IMR-90 (cell line): ENCODE data around the gene HOXC12. TPM values are rescaled to one million over a fixed set of nuclear protein-coding genes. Genes with fewer than 3 reads are reported as not detected.
A peak's percentile ranks its signal among the peaks of the same experiment; 100 is the strongest.

Source experiments
- ATAC-seq: fragments of 200-7000 bp; cut with Tn5 transposase; 2 replicates; pipeline ENCODE4 v1.9.1; 2020; ENCODE audit warnings: low read depth, mild to moderate bottlenecking, moderate library complexity
- BruUV-seq: library from RNA; stranded (reverse); fragments of 400-500 nt; replicated peaks from 2 replicates; lab custom pipeline; 2021; lab: Mats Ljungman, UMichigan
- CTCF ChIA-PET: fragments of 300-600 bp; formaldehyde crosslinking; extraction: SDS; loops from one replicate; lab custom pipeline; 2021; ENCODE audit warnings: antibody characterized with exemption; lab: Yijun Ruan, JAX
- POLR2A ChIA-PET: fragments of 300-600 bp; sonication (Branson Sonifier 250); formaldehyde crosslinking; loops from one replicate; lab custom pipeline; 2022; ENCODE audit warnings: antibody characterized with exemption; ENCODE audit not compliant: unreplicated experiment; lab: Charles Lee
- DNase-seq: peaks from one replicate; pipeline ENCODE4 v3.0.0; 2013
- H2AFZ ChIP-seq: replicated peaks from 2 replicates; pipeline ENCODE3; 2013; ENCODE audit warnings: low read length, mild to moderate bottlenecking; ENCODE audit not compliant: poor library complexity
- H2AK5ac ChIP-seq: 2 replicates; pipeline ENCODE4 v1.6.1; 2013; ENCODE audit warnings: low read depth, low read length, inconsistent platforms
- H2AK9ac ChIP-seq: replicated peaks from 2 replicates; pipeline ENCODE3; 2013; ENCODE audit warnings: mild to moderate bottlenecking, low read depth, low read length, moderate library complexity; ENCODE audit not compliant: poor library complexity
- H2BK120ac ChIP-seq: 2 replicates; pipeline ENCODE4 v1.6.1; 2013; ENCODE audit warnings: low read depth, low read length, inconsistent platforms
- H2BK15ac ChIP-seq: 3 replicates; pipeline ENCODE4 v1.6.1; 2013; ENCODE audit warnings: low read depth, low read length, inconsistent platforms
- H2BK20ac ChIP-seq: 2 replicates; pipeline ENCODE4 v1.6.1; 2013; ENCODE audit warnings: low read depth, mild to moderate bottlenecking, inconsistent platforms, low read length, moderate library complexity
- H2BK5ac ChIP-seq: 2 replicates; pipeline ENCODE4 v1.6.1; 2013; ENCODE audit warnings: mild to moderate bottlenecking, low read depth, low read length, inconsistent platforms; ENCODE audit not compliant: poor library complexity, severe bottlenecking
- H3K14ac ChIP-seq: replicated peaks from 2 replicates; pipeline ENCODE4 v1.6.1; 2013; ENCODE audit warnings: low read depth, low read length, inconsistent platforms
- H3K18ac ChIP-seq: 2 replicates; pipeline ENCODE4 v1.6.1; 2013; ENCODE audit warnings: low read depth, low read length, control low read depth
- H3K23ac ChIP-seq: 2 replicates; pipeline ENCODE4 v1.6.1; 2013; ENCODE audit warnings: low read depth, low read length, inconsistent platforms
- H3K27ac ChIP-seq: 2 replicates; pipeline ENCODE4 v1.5.1; 2013; ENCODE audit warnings: mild to moderate bottlenecking, control low read depth, low read length; ENCODE audit not compliant: insufficient read depth
- H3K27me3 ChIP-seq: 2 replicates; pipeline ENCODE4 v1.6.1; 2013; ENCODE audit warnings: low read length; ENCODE audit not compliant: control insufficient read depth, insufficient read depth
- H3K36me3 ChIP-seq: 2 replicates; pipeline ENCODE4 v1.6.1; 2013; ENCODE audit warnings: low read length, mixed read lengths; ENCODE audit not compliant: control insufficient read depth, insufficient read depth
- H3K4ac ChIP-seq: 2 replicates; pipeline ENCODE4 v1.6.1; 2013; ENCODE audit warnings: low read depth, low read length, inconsistent platforms
- H3K4me1 ChIP-seq: 2 replicates; pipeline ENCODE4 v1.6.1; 2013; ENCODE audit warnings: low read length, mixed read lengths; ENCODE audit not compliant: control insufficient read depth, insufficient read depth
- H3K4me2 ChIP-seq: 2 replicates; pipeline ENCODE4 v1.6.1; 2013; ENCODE audit warnings: low read depth, mild to moderate bottlenecking, control low read depth, low read length, moderate library complexity
- H3K4me3 ChIP-seq: 2 replicates; pipeline ENCODE4 v1.5.1; 2013; ENCODE audit warnings: low read depth, mild to moderate bottlenecking, control low read depth, low read length, moderate library complexity; ENCODE audit not compliant: insufficient read depth
- H3K56ac ChIP-seq: 2 replicates; pipeline ENCODE4 v1.6.1; 2013; ENCODE audit warnings: low read length, inconsistent platforms; ENCODE audit not compliant: insufficient read depth; ENCODE audit errors: extremely low read depth
- H3K79me1 ChIP-seq, 2 experiments: 2 replicates each; pipeline ENCODE4 v1.6.1; 2013; ENCODE audit warnings: low read length in 2 of 2, inconsistent platforms in 1 of 2, low read depth in 1 of 2
- H3K9ac ChIP-seq: 2 replicates; pipeline ENCODE4 v1.6.1; 2013; ENCODE audit warnings: low read depth, low read length, control low read depth
- H3K9me1 ChIP-seq: 2 replicates; pipeline ENCODE4 v1.6.1; 2013; ENCODE audit warnings: low read length, inconsistent platforms; ENCODE audit not compliant: insufficient read depth
- H3K9me3 ChIP-seq: 2 replicates; pipeline ENCODE4 v1.6.1; 2013; ENCODE audit warnings: low read length; ENCODE audit not compliant: control insufficient read depth, insufficient read depth
- H4K20me1 ChIP-seq: 2 replicates; pipeline ENCODE4 v1.6.1; 2013; ENCODE audit warnings: low read length, inconsistent platforms; ENCODE audit not compliant: insufficient read depth
- H4K5ac ChIP-seq: 2 replicates; pipeline ENCODE4 v1.6.1; 2013; ENCODE audit warnings: mild to moderate bottlenecking, low read depth, low read length, control low read depth
- H4K8ac ChIP-seq, 2 experiments: 2 replicates each; pipeline ENCODE4 v1.6.1; 2013; ENCODE audit warnings: low read depth in 2 of 2, low read length in 2 of 2, control low read depth in 1 of 2, inconsistent platforms in 1 of 2
- H4K91ac ChIP-seq: 2 replicates; pipeline ENCODE4 v1.6.1; 2013; ENCODE audit warnings: low read depth, low read length, inconsistent platforms; ENCODE audit not compliant: insufficient read depth
- BHLHE40 ChIP-seq: fragments of 150-350 bp; IDR thresholded peaks from 2 replicates; pipeline ENCODE4 v1.6.1; 2016; ENCODE audit warnings: mild to moderate bottlenecking, low read depth, low read length
- CEBPB ChIP-seq: IDR thresholded peaks from 2 replicates; pipeline ENCODE4 v1.6.1; 2012; ENCODE audit warnings: low read depth, low read length, improper control_type of control experiment
- ELK1 ChIP-seq: fragments of 150-350 bp; IDR thresholded peaks from 2 replicates; pipeline ENCODE4 v1.6.1; 2016; ENCODE audit warnings: low read depth, mild to moderate bottlenecking, low read length, moderate library complexity, borderline replicate concordance
- FOS ChIP-seq: fragments of 150-350 bp; IDR thresholded peaks from 2 replicates; pipeline ENCODE4 v1.6.1; 2016; ENCODE audit warnings: low read depth, low read length
- MXI1 ChIP-seq: IDR thresholded peaks from 2 replicates; pipeline ENCODE4 v1.6.1; 2012; ENCODE audit warnings: low read depth, mild to moderate bottlenecking, low read length, moderate library complexity, borderline replicate concordance
- NFE2L2 ChIP-seq: fragments of 150-350 bp; IDR thresholded peaks from 2 replicates; pipeline ENCODE4 v1.6.1; 2016; ENCODE audit warnings: low read depth, mild to moderate bottlenecking, low read length
- POLR2A ChIP-seq: IDR thresholded peaks from 2 replicates; pipeline ENCODE4 v1.6.1; 2012; ENCODE audit warnings: mild to moderate bottlenecking, low read depth, low read length
- RCOR1 ChIP-seq: IDR thresholded peaks from 2 replicates; pipeline ENCODE4 v1.6.1; 2012; ENCODE audit warnings: mild to moderate bottlenecking, low read length, improper control_type of control experiment; ENCODE audit not compliant: insufficient replicate concordance
- RFX5 ChIP-seq: IDR thresholded peaks from 2 replicates; pipeline ENCODE4 v1.8.0; 2012; ENCODE audit warnings: low read depth, mild to moderate bottlenecking, low read length, moderate library complexity
- SMC3 ChIP-seq: fragments of 150-350 bp; IDR thresholded peaks from 2 replicates; pipeline ENCODE4 v1.6.1; 2016; ENCODE audit warnings: low read depth, mild to moderate bottlenecking, antibody characterized with exemption, low read length, moderate library complexity
- WGBS, 2 experiments: methylation state at CpG; one replicate each; pipeline versions ENCODE4 v1.1.5 to v1.1.7; 2013; ENCODE audit warnings: missing lambda C conversion rate in 2 of 2; ENCODE audit not compliant: insufficient read length in 1 of 2; ENCODE audit errors: extremely low coverage in 2 of 2; 5-methylcytosine and 5-hydroxymethylcytosine counted together
- dilution Hi-C: fragments of 300-500 bp; cut with HindIII; formaldehyde crosslinking; loops from one replicate; pipeline ENCODE4 v1.14.3; 2018; ENCODE audit warnings: low sequenced_read_pairs; ENCODE audit not compliant: unreplicated experiment
- in situ Hi-C: fragments of 300-500 bp; cut with MboI; formaldehyde crosslinking; loops from 3 replicates; pipeline ENCODE4 v1.14.3; 2019; ENCODE audit warnings: low sequenced_read_pairs, inconsistent platforms, mixed read lengths
- intact Hi-C: fragments of 100-400 bp; cut with micrococcal nuclease; formaldehyde crosslinking; loops from 2 replicates; pipeline ENCODE4 v1.10.0; 2022
- polyA plus RNA-seq, 3 experiments: library from polyadenylated mRNA; depleted of rRNA; stranded (reverse); fragments of >200 nt; gene quantifications; 2 replicates each; pipeline ENCODE4 v1.2.3, GENCODE V29; 2012; ENCODE audit warnings: low replicate concordance in 1 of 3
- total RNA-seq: library from RNA; depleted of rRNA; stranded (reverse); fragments of >200 nt; gene quantifications from 2 replicates; pipeline ENCODE4 v1.2.3, GENCODE V29; 2012

The HOXC12 gene
- total and polyA plus RNA-seq, 2 of the 4 experiments (the other 2 are of a cell fraction): not detected

DNA sequence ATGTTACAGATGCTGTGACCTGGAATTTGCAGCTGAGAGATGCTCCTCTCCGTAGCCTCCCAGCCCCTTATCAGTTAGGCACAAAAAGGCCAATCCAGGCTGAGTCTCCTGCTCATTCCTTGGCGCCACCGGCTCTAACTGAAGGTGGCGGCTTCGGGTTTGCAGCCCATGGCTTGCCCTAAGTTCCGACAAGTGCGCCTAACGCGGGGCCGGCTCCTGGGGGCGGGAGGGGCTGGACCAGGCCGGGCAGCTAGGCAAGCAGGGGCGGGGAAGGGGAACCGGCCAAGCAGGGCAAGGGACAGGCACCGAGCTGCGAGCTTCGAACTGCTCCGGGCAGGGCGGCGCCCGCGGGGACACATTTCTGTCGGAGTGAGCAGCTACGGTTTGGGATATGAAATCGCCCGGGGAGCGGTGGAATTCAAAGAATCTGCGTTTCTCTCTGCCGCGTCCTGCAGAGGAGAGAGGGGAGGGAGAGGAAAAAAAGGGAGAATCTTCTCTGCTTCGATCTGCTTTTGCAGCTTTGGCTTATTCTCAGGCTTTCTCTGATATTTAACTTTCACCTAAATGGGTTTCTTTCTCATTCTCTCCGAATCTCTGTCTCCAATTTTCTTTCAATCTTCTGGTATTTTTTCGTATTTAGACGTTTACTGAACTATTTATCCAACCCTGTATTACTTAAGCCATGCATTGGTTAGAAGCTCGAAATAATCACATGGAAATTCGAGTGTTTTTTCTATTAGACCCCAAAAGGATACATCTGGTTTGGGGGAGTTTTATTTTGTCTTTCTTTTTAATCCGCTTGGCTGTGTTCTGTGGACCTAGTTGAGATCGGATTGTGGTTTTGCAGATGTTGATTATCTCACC is 1.6 kb upstream of the HOXC12 start:
- Histone ChIP-seq H3K14ac (no peak overlapping the region), H2BK120ac (no peak overlapping the region), H3K9ac (no peak overlapping the region), H3K9me1 (no peaks in the 10 kb centered on the region), H2AK5ac (no peak overlapping the region), H2BK20ac (no peak overlapping the region), H4K91ac (no peak overlapping the region), H2BK15ac (no peak overlapping the region), H2AK9ac (no peak overlapping the region), H3K4me2 (no peak overlapping the region), H4K5ac (no peak overlapping the region), H3K4ac (no peak overlapping the region), H4K20me1 (no peaks in the 10 kb centered on the region), H3K36me3 (no peaks in the 10 kb centered on the region), H3K9me3 (peaks cover 4% of the 10 kb centered on the region; the same call in 1 of the 2 replicates), H3K23ac (no peak overlapping the region), H3K4me3 (no peak overlapping the region), H3K27me3 (peaks cover 96% of the 10 kb centered on the region), H3K56ac (no peak overlapping the region), H3K79me1 (no peaks in the 10 kb centered on the region), H4K8ac (no peak overlapping the region), H3K4me1 (no peaks in the 10 kb centered on the region), H2BK5ac (no peak overlapping the region), H3K18ac (no peak overlapping the region), H2AFZ (no peak overlapping the region), H3K27ac (no peak overlapping the region)
- DNase-seq: no peak
- in situ Hi-C loops: no loop called here
- no peak for TF ChIP-seq BHLHE40
- no peak for TF ChIP-seq RCOR1
- TF ChIP-seq SMC3: no peak
- TF ChIP-seq NFE2L2: no peak
- TF ChIP-seq FOS: no peak
- TF ChIP-seq RFX5: no peak
- TF ChIP-seq ELK1: no peak
- TF ChIP-seq MXI1: no peak
- no peak for TF ChIP-seq POLR2A
- no peak for TF ChIP-seq CEBPB
- 6% methylated on average over 13 of the region's 38 CpGs; no CpG with 5 or more reads in 1 of the 2 experiments for WGBS, 2 experiments
- BruUV-seq: no TSS peak
- POLR2A ChIA-PET: no interaction called here
- CTCF ChIA-PET: interaction anchor here (0.7 to 1.0 kb wide), 2 partner anchors 8 to 210 kb away, joined by 3 read pairs; no protein-coding TSS in a partner anchor
- intact Hi-C loops: no loop called here
- dilution Hi-C loops: no loop called here
- ATAC-seq: peak; percentile 40; the same call in 1 of the 2 replicates
